Right ventricle myocardium inferior (tissue), 1 donor: Measurements from ENCODE around the gene GDF10. TPM values are rescaled to one million over a fixed set of nuclear protein-coding genes. Genes with fewer than 3 reads are reported as not detected.
A peak's percentile ranks its signal among the peaks of the same experiment; 100 is the strongest.

Experiments
- ATAC-seq: fragments of 200-7000 bp; cut with Tn5 transposase; one replicate; pipeline ENCODE4 v1.9.1; 2020; ENCODE audit warnings: mild to moderate bottlenecking, moderate library complexity
- DNase-seq: peaks from one replicate; pipeline ENCODE4 v3.0.0; 2021; ENCODE audit errors: missing footprints
- intact Hi-C: fragments of 100-400 bp; cut with DNase I; formaldehyde crosslinking; loops from one replicate; pipeline ENCODE4 v1.11.0; 2022
- total RNA-seq: library from RNA; stranded (reverse); fragmentation: NEBNext Ultra II Directional; extraction: Animal tissue kit (Norgen Biotek cat#: 25700); gene quantifications from one replicate; pipeline ENCODE4 v1.2.1, GENCODE V29; 2021
- donor health status: DM: no; HTN: yes; CAD: no; lungs with severe emphysema.

The GDF10 gene
- total RNA-seq, 1 donor from 2014 or later = 0.27 TPM

- DNase-seq = no peak
- intact Hi-C loops = no loop called here
- ATAC-seq = no peak
Measured at GRCh38 chr10:47264797-47265281, 35.2 kb upstream of the GDF10 start.

- intact Hi-C loops = no loop called here
- no peak for DNase-seq
Measured at GRCh38 chr10:47266602-47267001, 33.4 kb upstream of the GDF10 start.

GRCh38 chr10:47268696-47269095, 31.3 kb upstream of the GDF10 start:
- intact Hi-C loops = no loop called here
- ATAC-seq (no peak), DNase-seq (no peak)

More at GRCh38 chr10:47266602-47267001, 33.4 kb upstream of the GDF10 start:
- no peak for ATAC-seq

- intact Hi-C loops = no loop called here
- no peak for ATAC-seq
Measured at GRCh38 chr10:47269294-47269693, 30.7 kb upstream of the GDF10 start.

GRCh38 chr10:47276071-47276470, 23.9 kb upstream of the GDF10 start:
- ATAC-seq (no peak), DNase-seq (no peak)
- intact Hi-C loops = no loop called here

More at GRCh38 chr10:47269294-47269693, 30.7 kb upstream of the GDF10 start:
- DNase-seq = no peak

- ATAC-seq (peak; percentile 16), DNase-seq (no peak)
- intact Hi-C loops = no loop called here
Measured at GRCh38 chr10:47276576-47277351, 23.2 kb upstream of the GDF10 start.

GRCh38 chr10:47277352-47278151, 22.4 kb upstream of the GDF10 start:
- intact Hi-C loops = no loop called here
- no peak for ATAC-seq
- no peak for DNase-seq

- ATAC-seq (no peak), DNase-seq (no peak)
- intact Hi-C loops = no loop called here
Measured at GRCh38 chr10:47278152-47278473, 21.9 kb upstream of the GDF10 start.

- DNase-seq = no peak
- intact Hi-C loops = no loop called here
- no peak for ATAC-seq
Measured at GRCh38 chr10:47278720-47279119, 21.3 kb upstream of the GDF10 start.

- no peak for ATAC-seq
- no peak for DNase-seq
- intact Hi-C loops = no loop called here
Measured at GRCh38 chr10:47279276-47279675, 20.7 kb upstream of the GDF10 start.

GRCh38 chr10:47282005-47282656, 17.9 kb upstream of the GDF10 start:
- ATAC-seq (no peak), DNase-seq (no peak)
- intact Hi-C loops = no loop called here

- intact Hi-C loops = no loop called here
- DNase-seq (no peak), ATAC-seq (no peak)
Measured at GRCh38 chr10:47282657-47283018, 17.4 kb upstream of the GDF10 start.

GRCh38 chr10:47283101-47283630, 16.8 kb upstream of the GDF10 start:
- DNase-seq (no peak), ATAC-seq (no peak)
- intact Hi-C loops = no loop called here

- intact Hi-C loops = no loop called here
- ATAC-seq (no peak), DNase-seq (no peak)
Measured at GRCh38 chr10:47283848-47284247, 16.1 kb upstream of the GDF10 start.

GRCh38 chr10:47285381-47286115, 14.4 kb upstream of the GDF10 start:
- DNase-seq = no peak
- intact Hi-C loops = no loop called here
- ATAC-seq = no peak

- intact Hi-C loops = no loop called here
- no peak for DNase-seq
- ATAC-seq = no peak
Measured at GRCh38 chr10:47286116-47286505, 13.9 kb upstream of the GDF10 start.

GRCh38 chr10:47286591-47287315, 13.2 kb upstream of the GDF10 start:
- intact Hi-C loops = no loop called here
- DNase-seq (no peak), ATAC-seq (peak; percentile 64)

- ATAC-seq (peak; percentile 82), DNase-seq (peak; percentile 72)
- intact Hi-C loops = no loop called here
Measured at GRCh38 chr10:47287365-47287802, 12.6 kb upstream of the GDF10 start.
